Liver (tissue), 9 donors: ENCODE data around the gene MB21D2. TPM values are rescaled to one million over a fixed set of nuclear protein-coding genes. Genes with fewer than 3 reads are reported as not detected.
"Not testable (repeated sequence)": the region's sequence is repeated elsewhere in the genome, so short reads cannot be mapped to it uniquely, and the experiment has no call there.

Source experiments
- DNase-seq: peaks from one replicate; pipeline ENCODE4 v3.0.0-alpha.2; 2017; ENCODE audit warnings: low spot score
- H3K27ac ChIP-seq, 2 donors: one replicate each; pipeline ENCODE4 v1.7.0; 2013; ENCODE audit warnings: inconsistent platforms in 2 of 2, low read length in 2 of 2, control low read depth in 1 of 2, low read depth in 1 of 2, mild to moderate bottlenecking in 1 of 2
- H3K27me3 ChIP-seq, 4 donors: one replicate each; pipeline versions ENCODE4 v1.6.1 to v1.7.0; 2013; ENCODE audit warnings: low read length in 3 of 4, inconsistent platforms in 1 of 4, mild to moderate bottlenecking in 1 of 4, moderate library complexity in 1 of 4; ENCODE audit not compliant: control insufficient read depth in 4 of 4, insufficient read depth in 4 of 4
- H3K36me3 ChIP-seq, 4 donors: one replicate each; pipeline versions ENCODE4 v1.6.1 to v1.7.0; 2013; ENCODE audit warnings: low read length in 3 of 4, mild to moderate bottlenecking in 3 of 4, low read depth in 1 of 4, moderate library complexity in 1 of 4; ENCODE audit not compliant: control insufficient read depth in 4 of 4, insufficient read depth in 3 of 4
- H3K4me1 ChIP-seq, 4 donors: one replicate each; pipeline versions ENCODE4 v1.6.1 to v1.7.0; 2013; ENCODE audit warnings: low read length in 3 of 4, mild to moderate bottlenecking in 3 of 4, moderate library complexity in 1 of 4; ENCODE audit not compliant: control insufficient read depth in 4 of 4, insufficient read depth in 4 of 4
- H3K4me3 ChIP-seq, 3 donors: one replicate each; pipeline versions ENCODE4 v1.6.1 to v1.7.0; 2013; ENCODE audit warnings: low read length in 3 of 3, control low read depth in 1 of 3, low read depth in 1 of 3, mild to moderate bottlenecking in 1 of 3
- H3K9ac ChIP-seq, 2 donors: one replicate each; pipeline ENCODE4 v1.7.0; 2013; ENCODE audit warnings: low read length in 2 of 2, mild to moderate bottlenecking in 2 of 2, moderate library complexity in 2 of 2, control low read depth in 1 of 2, low read depth in 1 of 2
- H3K9me3 ChIP-seq, 4 donors: one replicate each; pipeline versions ENCODE4 v1.6.1 to v1.7.0; 2013; ENCODE audit warnings: low read length in 3 of 4; ENCODE audit not compliant: control insufficient read depth in 4 of 4
- ATF3 ChIP-seq: IDR thresholded peaks from 2 replicates; pipeline ENCODE4 v1.6.1; 2016; ENCODE audit warnings: antibody characterized with exemption
- CTCF ChIP-seq: fragments of 150-350 bp; IDR thresholded peaks from 2 replicates; pipeline ENCODE4 v1.5.1; 2017; ENCODE audit warnings: improper control_type of control experiment, low read depth, low read length; ENCODE audit not compliant: missing input control
- EGR1 ChIP-seq, 2 donors: IDR thresholded peaks; 2 replicates each; pipeline ENCODE4 v1.6.1; 2016 to 2018; ENCODE audit warnings: antibody characterized with exemption in 2 of 2, low read depth in 2 of 2
- FOXA1 ChIP-seq: IDR thresholded peaks from 2 replicates; pipeline ENCODE4 v1.6.1; 2016; ENCODE audit warnings: antibody characterized with exemption
- GABPA ChIP-seq, 2 donors: IDR thresholded peaks in 1 of 2; conservative IDR thresholded peaks in 1 of 2; 2 replicates each; pipeline ENCODE4 v1.6.1; 2016; ENCODE audit warnings: antibody characterized with exemption in 2 of 2, mild to moderate bottlenecking in 1 of 2, moderate library complexity in 1 of 2
- HNF4A ChIP-seq, 2 donors: conservative IDR thresholded peaks; 2 replicates each; pipeline ENCODE4 v1.6.1; 2016; ENCODE audit warnings: antibody characterized with exemption in 2 of 2, mild to moderate bottlenecking in 2 of 2
- HNF4G ChIP-seq: IDR thresholded peaks from 2 replicates; pipeline ENCODE4 v1.6.1; 2016; ENCODE audit warnings: antibody characterized with exemption
- MAX ChIP-seq: IDR thresholded peaks from 2 replicates; pipeline ENCODE4 v1.6.1; 2016; ENCODE audit warnings: antibody characterized with exemption
- NR2F2 ChIP-seq: IDR thresholded peaks from 2 replicates; pipeline ENCODE4 v1.6.1; 2016; ENCODE audit warnings: antibody characterized with exemption
- RXRA ChIP-seq, 2 donors: IDR thresholded peaks; 2 replicates each; pipeline ENCODE4 v1.6.1; 2017 to 2018; ENCODE audit warnings: antibody characterized with exemption in 2 of 2, mild to moderate bottlenecking in 1 of 2
- SP1 ChIP-seq: IDR thresholded peaks from 2 replicates; pipeline ENCODE4 v1.6.1; 2018; ENCODE audit warnings: antibody characterized with exemption, mild to moderate bottlenecking
- TAF1 ChIP-seq: conservative IDR thresholded peaks from 2 replicates; pipeline ENCODE4 v1.6.1; 2016; ENCODE audit warnings: antibody characterized with exemption, mild to moderate bottlenecking
- YY1 ChIP-seq: IDR thresholded peaks from 2 replicates; pipeline ENCODE4 v1.6.1; 2016; ENCODE audit warnings: antibody characterized with exemption, mild to moderate bottlenecking
- ZBTB33 ChIP-seq: IDR thresholded peaks from 2 replicates; pipeline ENCODE4 v1.6.1; 2016; ENCODE audit warnings: antibody characterized with exemption
- WGBS: extraction: QIAGEN DNeasy Blood & Tissue Kit; methylation state at CpG from one replicate; pipeline ENCODE4 v1.1.7; 2013; 5-methylcytosine and 5-hydroxymethylcytosine counted together
- polyA plus RNA-seq, 2 donors: library from polyadenylated mRNA; stranded (reverse) in 1 of 2; unstranded in 1 of 2; fragments of 200-250 nt in 1 of 2; fragments of >200 nt in 1 of 2; fragmentation: Nextera tagmentation in 1 of 2; extraction: Ambion mirVana in 1 of 2; gene quantifications; one replicate each; pipeline versions ENCODE4 v1.2.1 to v1.2.3, GENCODE V29; 2013 to 2015
- total RNA-seq, 2 donors: library from RNA; depleted of rRNA; stranded (reverse); fragments of >200 nt; gene quantifications; one replicate each; pipeline ENCODE4 v1.2.3, GENCODE V29; 2014
- donor health status: healthy.
- donor health status: healthy.
- donor health status: healthy.
- donor health status: healthy.
- donor health status: healthy.

The MB21D2 gene
- total and polyA plus RNA-seq, 4 donors = 0.13 to 1.9 (median 0.46) TPM

GRCh38 chr3:192795021-192795420, 122.6 kb downstream of the MB21D2 start:
- TF ChIP-seq NR2F2 = no peak
- TF ChIP-seq HNF4G = no peak
- no peak for TF ChIP-seq GABPA (IDR thresholded peaks at IDR 0.05 in 1 of 2, conservative IDR thresholded peaks at IDR 0.05 in 1 of 2)
- no peak for TF ChIP-seq CTCF
- TF ChIP-seq EGR1 (IDR thresholded peaks at IDR 0.05; ENCODE audit: low read depth in 2 of 2) = no peak
- no peak for TF ChIP-seq FOXA1
- TF ChIP-seq HNF4A (conservative IDR thresholded peaks at IDR 0.05) = no peak
- no peak for TF ChIP-seq SP1
- no peaks in the 10 kb centered on the region for H3K4me1 ChIP-seq
- no peak overlapping the region for H3K4me3 ChIP-seq
- H3K9me3 ChIP-seq = no peaks in the 10 kb centered on the region
- WGBS = 79% methylated on average over 6 of the region's 6 CpGs
- H3K27me3 ChIP-seq = no peaks in the 10 kb centered on the region
- DNase-seq = no peak
- no peak overlapping the region for H3K27ac ChIP-seq
- no peaks in the 10 kb centered on the region for H3K36me3 ChIP-seq
- no peak overlapping the region for H3K9ac ChIP-seq

- H3K4me1 ChIP-seq = no peaks in the 10 kb centered on the region
- no peak overlapping the region for H3K4me3 ChIP-seq
- no peak for DNase-seq
- no peak overlapping the region for H3K27ac ChIP-seq
- no peaks in the 10 kb centered on the region for H3K9me3 ChIP-seq
- TF ChIP-seq NR2F2 = no peak
- TF ChIP-seq TAF1 = no peak
- no peak overlapping the region for H3K9ac ChIP-seq
- H3K36me3 ChIP-seq = no peaks in the 10 kb centered on the region
- H3K27me3 ChIP-seq = no peaks in the 10 kb centered on the region
- WGBS = 90% methylated on average over 3 of the region's 3 CpGs
These were observed 123.4 kb downstream of the MB21D2 start for GRCh38 chr3:192794216-192794615.

- not testable (repeated sequence) for H3K27me3 ChIP-seq, H3K27ac ChIP-seq, H3K36me3 ChIP-seq, H3K4me3 ChIP-seq, H3K4me1 ChIP-seq, H3K9ac ChIP-seq, DNase-seq, H3K9me3 ChIP-seq
- WGBS = 86% methylated on average over 57 of the region's 57 CpGs
These were observed 128.7 kb downstream of the MB21D2 start for GRCh38 chr3:192788816-192789515.

- WGBS = 82% methylated on average over 3 of the region's 3 CpGs
- TF ChIP-seq HNF4A (conservative IDR thresholded peaks at IDR 0.05) = no peak
- TF ChIP-seq RXRA (IDR thresholded peaks at IDR 0.05) = no peak
- TF ChIP-seq EGR1 (IDR thresholded peaks at IDR 0.05; ENCODE audit: low read depth in 2 of 2) = no peak
- TF ChIP-seq CTCF = no peak
- TF ChIP-seq ZBTB33 = no peak
- TF ChIP-seq MAX = no peak
- TF ChIP-seq HNF4G = no peak
- TF ChIP-seq ATF3 = no peak
- TF ChIP-seq FOXA1 = no peak
- TF ChIP-seq YY1 = no peak
These were observed 139.1 kb downstream of the MB21D2 start for GRCh38 chr3:192778508-192778907.

More at GRCh38 chr3:192778508-192778907, 139.1 kb downstream of the MB21D2 start:
- Histone ChIP-seq H3K4me1 (no peaks in the 10 kb centered on the region), H3K36me3 (no peaks in the 10 kb centered on the region), H3K27ac (no peak overlapping the region), H3K9ac (no peak overlapping the region), H3K27me3 (no peaks in the 10 kb centered on the region), H3K4me3 (no peak overlapping the region), H3K9me3 (peaks cover 0 to 7% (median 2%) of the 10 kb centered on the region in 4 donors)
- no peak for DNase-seq
